ENCODE measurements around the gene CCDC187. TPM values are rescaled to one million over a fixed set of nuclear protein-coding genes. Genes with fewer than 3 reads are reported as not detected.

Gene CCDC187
- polyA plus RNA-seq, 3 donors: not detected

DNA sequence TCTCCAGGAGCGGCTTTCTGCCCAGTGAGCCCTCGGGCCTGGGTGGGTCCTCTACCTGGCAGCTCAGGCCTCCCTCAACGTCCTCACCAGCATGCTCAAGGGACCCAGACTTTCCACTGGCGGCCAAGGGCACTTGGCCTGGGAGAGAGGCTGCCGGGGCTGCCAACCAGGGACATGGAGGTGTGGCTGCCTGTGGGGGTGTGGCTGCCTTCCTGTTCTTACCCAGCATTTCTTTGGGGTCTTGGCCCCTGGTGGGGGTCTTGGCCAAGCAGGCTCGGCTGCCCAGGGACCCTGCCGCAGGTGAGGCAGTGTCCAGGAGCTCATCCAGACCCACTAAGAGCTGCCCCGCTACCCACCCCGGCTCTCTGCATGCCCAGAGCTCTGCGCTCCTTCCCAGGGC, 51.0 kb downstream of the CCDC187 start:
- Mint-ChIP-seq H3K4me1 (no peaks in the 10 kb centered on the region), H3K27me3 (ENCODE audit: low read depth in 3 of 3) (peaks cover 2 to 12% (median 6%) of the 10 kb centered on the region in 3 donors), H3K4me3 (no peak overlapping the region), H3K36me3 (no peaks in the 10 kb centered on the region), H3K27ac (no peak overlapping the region), H3K9me3 (no peaks in the 10 kb centered on the region)
- Histone ChIP-seq H3K4me3 (replicated peaks in 1 of 3; ENCODE audit: low read depth in 2 of 3, low read length in 3 of 3) (no peak overlapping the region), H3K4me2 (replicated peaks; ENCODE audit: extremely low read depth, low read length, poor library complexity, severe bottlenecking) (no peak overlapping the region), H2AFZ (ENCODE audit: insufficient read depth, low read depth, low read length, poor library complexity, severe bottlenecking) (no peak overlapping the region), H3K9ac (ENCODE audit: insufficient read depth, low read length, poor library complexity, severe bottlenecking) (no peak overlapping the region), H3K27ac (ENCODE audit: low read depth in 1 of 2, low read length in 2 of 2) (no peak overlapping the region), H3K27me3 (ENCODE audit: control insufficient read depth in 2 of 2, insufficient read depth in 2 of 2, low read length in 2 of 2) (no peaks in the 10 kb centered on the region), H3K9me3 (replicated peaks in 1 of 2; ENCODE audit: control insufficient read depth in 1 of 2, insufficient read depth in 1 of 2, low read length in 2 of 2) (no peaks in the 10 kb centered on the region), H3K79me2 (ENCODE audit: insufficient read depth, low read length) (no peaks in the 10 kb centered on the region), H3K4me1 (ENCODE audit: control insufficient read depth in 1 of 2, insufficient read depth in 2 of 2, low read length in 2 of 2) (no peaks in the 10 kb centered on the region), H3K36me3 (replicated peaks in 1 of 2; ENCODE audit: control insufficient read depth in 1 of 2, insufficient read depth in 2 of 2, low read length in 2 of 2) (no peaks in the 10 kb centered on the region), H4K20me1 (ENCODE audit: insufficient read depth, low read length) (no peaks in the 10 kb centered on the region)
- no peak for DNase-seq
- intact Hi-C loops (cut with micrococcal nuclease): no loop called here
- no peak for TF ChIP-seq CTCF (IDR thresholded peaks at IDR 0.05)
- 95% methylated on average over 9 of the region's 10 CpGs for WGBS (ENCODE audit: insufficient coverage)

- H3K4me3 Mint-ChIP-seq: no peak overlapping the region
- intact Hi-C loops (cut with micrococcal nuclease): no loop called here
- 88% methylated on average over 14 of the region's 29 CpGs for WGBS (ENCODE audit: insufficient coverage)
- no peaks in the 10 kb centered on the region for H3K4me1 ChIP-seq (ENCODE audit: control insufficient read depth in 1 of 2, insufficient read depth in 2 of 2, low read length in 2 of 2)
- no peaks in the 10 kb centered on the region for H3K36me3 Mint-ChIP-seq
- H3K9me3 Mint-ChIP-seq: no peaks in the 10 kb centered on the region
- no peak overlapping the region for H3K4me3 ChIP-seq (replicated peaks in 1 of 3; ENCODE audit: low read depth in 2 of 3, low read length in 3 of 3)
- H3K36me3 ChIP-seq (replicated peaks in 1 of 2; ENCODE audit: control insufficient read depth in 1 of 2, insufficient read depth in 2 of 2, low read length in 2 of 2): no peaks in the 10 kb centered on the region
- H3K27me3 ChIP-seq (ENCODE audit: control insufficient read depth in 2 of 2, insufficient read depth in 2 of 2, low read length in 2 of 2): no peaks in the 10 kb centered on the region
- no peaks in the 10 kb centered on the region for H3K4me1 Mint-ChIP-seq
- H3K27ac Mint-ChIP-seq: no peak overlapping the region
- H3K4me2 ChIP-seq (replicated peaks; ENCODE audit: extremely low read depth, low read length, poor library complexity, severe bottlenecking): no peak overlapping the region
- no peak overlapping the region for H3K27ac ChIP-seq (ENCODE audit: low read depth in 1 of 2, low read length in 2 of 2)
- no peak overlapping the region for H3K9ac ChIP-seq (ENCODE audit: insufficient read depth, low read length, poor library complexity, severe bottlenecking)
- H4K20me1 ChIP-seq (ENCODE audit: insufficient read depth, low read length): no peaks in the 10 kb centered on the region
- no peaks in the 10 kb centered on the region for H3K79me2 ChIP-seq (ENCODE audit: insufficient read depth, low read length)
- peaks cover 2 to 12% (median 9%) of the 10 kb centered on the region in 3 donors for H3K27me3 Mint-ChIP-seq (ENCODE audit: low read depth in 3 of 3)
- no peak for DNase-seq
- no peaks in the 10 kb centered on the region for H3K9me3 ChIP-seq (replicated peaks in 1 of 2; ENCODE audit: control insufficient read depth in 1 of 2, insufficient read depth in 1 of 2, low read length in 2 of 2)
- no peak for TF ChIP-seq CTCF (IDR thresholded peaks at IDR 0.05)
- H2AFZ ChIP-seq (ENCODE audit: insufficient read depth, low read depth, low read length, poor library complexity, severe bottlenecking): no peak overlapping the region
Measured at GRCh38 chr9:136252281-136252680, 51.6 kb downstream of the CCDC187 start.
